CD4-positive, CD25-positive, alpha-beta regulatory T cell (primary cell): ENCODE results near the gene SLC12A6. TPM values are rescaled to one million over a fixed set of nuclear protein-coding genes. Genes with fewer than 3 reads are reported as not detected.

Experiments
- polyA plus RNA-seq, 4 donors: library from polyadenylated mRNA; unstranded; fragments of 300-500 nt; fragmentation: Illumina TruSeq; gene quantifications; one replicate each; pipeline ENCODE4 v1.2.3, GENCODE V29; 2021
- total RNA-seq: library from RNA; stranded (reverse); gene quantifications from one replicate; pipeline ENCODE4 v1.2.3, GENCODE V29; 2022

SLC12A6 gene
- total and polyA plus RNA-seq, 5 donors from 2014 or later, result 14.1 to 150 (median 14.7) TPM

Other genes with a start within 250 kb of the SLC12A6 start
- gene EMC7, start 235.9 kb downstream of the SLC12A6 start, total RNA-seq, result 51.9 TPM
- 100 to 1,000 TPM; 124 to 172 (median 144) TPM for gene EMC7, start 235.9 kb downstream of the SLC12A6 start, polyA plus RNA-seq
- 3.6 TPM for gene PGBD4, start 235.7 kb downstream of the SLC12A6 start, total RNA-seq
- gene PGBD4, start 235.7 kb downstream of the SLC12A6 start, polyA plus RNA-seq, result 1 to 10 TPM; 1.4 to 2.6 (median 1.8) TPM
- 25.3 TPM for gene KATNBL1, start 127.7 kb downstream of the SLC12A6 start, total RNA-seq
- 10 to 100 TPM; 25.4 to 36.3 (median 28.2) TPM for gene KATNBL1, start 127.7 kb downstream of the SLC12A6 start, polyA plus RNA-seq
- gene EMC4, start 112.8 kb downstream of the SLC12A6 start, total RNA-seq, result 70.0 TPM
- 100 to 1,000 TPM; 172 to 199 (median 188) TPM for gene EMC4, start 112.8 kb downstream of the SLC12A6 start, polyA plus RNA-seq
- 54.1 TPM for gene NOP10, start 5.4 kb upstream of the SLC12A6 start, total RNA-seq
- 100 to 1,000 TPM; 421 to 504 (median 464) TPM for gene NOP10, start 5.4 kb upstream of the SLC12A6 start, polyA plus RNA-seq
- not detected for gene NUTM1, start 5.5 kb upstream of the SLC12A6 start, total RNA-seq
- gene NUTM1, start 5.5 kb upstream of the SLC12A6 start, polyA plus RNA-seq, result not detected
- gene LPCAT4, start 29.4 kb upstream of the SLC12A6 start, total RNA-seq, result 83.2 TPM
- gene LPCAT4, start 29.4 kb upstream of the SLC12A6 start, polyA plus RNA-seq, result 10 to 100 TPM; 13.2 to 15.4 (median 14.7) TPM
- 234 TPM for gene GOLGA8A, start 100.0 kb upstream of the SLC12A6 start, total RNA-seq
- gene GOLGA8A, start 100.0 kb upstream of the SLC12A6 start, polyA plus RNA-seq, result 1 to 10 TPM; 2.8 to 4.6 (median 4.6) TPM
- gene GOLGA8B, start 245.9 kb upstream of the SLC12A6 start, total RNA-seq, result 545 TPM
- gene GOLGA8B, start 245.9 kb upstream of the SLC12A6 start, polyA plus RNA-seq, result 10 to 100 TPM in 2 of 4 donors, 1 to 10 TPM in 2; 5.1 to 14.2 (median 9.6) TPM